HepG2 (cell line): ENCODE measurements around the gene MYLK3. TPM values are rescaled to one million over a fixed set of nuclear protein-coding genes. Genes with fewer than 3 reads are reported as not detected.
A peak's percentile ranks its signal among the peaks of the same experiment; 100 is the strongest.

ENCODE experiments used
- ATAC-seq: fragments of 200-7000 bp; cut with Tn5 transposase; 3 replicates; pipeline ENCODE4 v1.9.1; 2020; ENCODE audit warnings: mild to moderate bottlenecking, moderate library complexity
- BruUV-seq: library from RNA; stranded (reverse); fragments of 400-500 nt; replicated peaks from 2 replicates; lab custom pipeline; 2021; lab: Mats Ljungman, UMichigan
- CTCF ChIA-PET: fragments of 300-600 bp; formaldehyde crosslinking; extraction: SDS; loops from one replicate; lab custom pipeline; 2021; ENCODE audit warnings: low total read pairs, inconsistent platforms, low intra/inter-chr PET ratio; lab: Yijun Ruan, JAX
- POLR2A ChIA-PET: fragments of 350-600 bp; sonication (Branson Sonifier 250); formaldehyde crosslinking; loops from one replicate; lab custom pipeline; 2020; ENCODE audit warnings: antibody characterized with exemption, inconsistent platforms; lab: Yijun Ruan, JAX
- DNase-seq: peaks from one replicate; pipeline ENCODE4 v3.0.0-alpha.2; 2015; ENCODE audit warnings: low spot score
- FAIRE-seq: peaks from 3 replicates; lab custom pipeline; 2011; peaks lifted over from hg19 to GRCh38; lab: Jason Lieb, UNC
- H2AFZ ChIP-seq: one replicate; pipeline ENCODE4 v1.6.1; 2011; ENCODE audit warnings: low read length, inconsistent platforms
- H3K27ac ChIP-seq: fragments of 300-600 bp; 3 replicates; pipeline ENCODE4 v1.8.0; 2011; ENCODE audit warnings: mixed run types, mild to moderate bottlenecking, mixed read lengths, low read length, inconsistent platforms; ENCODE audit not compliant: insufficient read depth; ENCODE audit errors: extremely low read length
- H3K27me3 ChIP-seq, 2 experiments: fragments of 200-600 bp in 1 of 2; 2 replicates in 1 of 2; 3 replicates in 1 of 2; pipeline versions ENCODE4 v1.6.0 to v1.8.0; 2011; ENCODE audit warnings: low read length in 2 of 2, mild to moderate bottlenecking in 2 of 2, moderate library complexity in 2 of 2, inconsistent platforms in 1 of 2; ENCODE audit not compliant: insufficient read depth in 2 of 2, control insufficient read depth in 1 of 2
- H3K36me3 ChIP-seq, 2 experiments: fragments of 200-600 bp in 1 of 2; replicated peaks in 1 of 2; 2 replicates in 1 of 2; 3 replicates in 1 of 2; pipeline versions ENCODE4 v1.5.1 to v1.8.0; 2011; ENCODE audit warnings: low read length in 2 of 2, inconsistent platforms in 1 of 2; ENCODE audit not compliant: insufficient read depth in 2 of 2, control insufficient read depth in 1 of 2
- H3K4me1 ChIP-seq: 2 replicates; pipeline ENCODE4 v1.5.1; 2012; ENCODE audit warnings: low read length, inconsistent platforms; ENCODE audit not compliant: insufficient read depth
- H3K4me2 ChIP-seq: 2 replicates; pipeline ENCODE4 v1.6.0; 2011; ENCODE audit warnings: low read depth, low read length, inconsistent platforms
- H3K4me3 ChIP-seq, 3 experiments: fragments of 200-600 bp in 1 of 3; sonication (generic), shearing (Covaris generic) in 1 of 3; replicated peaks in 1 of 3; 2 replicates each; pipeline ENCODE4 v1.5.1; 2011 to 2016; ENCODE audit warnings: low read length in 3 of 3, inconsistent platforms in 2 of 3, low read depth in 2 of 3, mild to moderate bottlenecking in 2 of 3, control low read depth in 1 of 3, mixed read lengths in 1 of 3; ENCODE audit not compliant: insufficient read depth in 1 of 3
- H3K79me2 ChIP-seq: one replicate; pipeline ENCODE4 v1.6.1; 2011; ENCODE audit warnings: low read length, inconsistent platforms; ENCODE audit not compliant: insufficient read depth
- H3K9ac ChIP-seq: 2 replicates; pipeline ENCODE4 v1.6.0; 2011; ENCODE audit warnings: mild to moderate bottlenecking, low read depth, low read length, inconsistent platforms; ENCODE audit not compliant: insufficient read depth
- H3K9me3 ChIP-seq: 2 replicates; pipeline ENCODE4 v1.5.1; 2012; ENCODE audit warnings: mild to moderate bottlenecking, low read length
- H4K20me1 ChIP-seq: 2 replicates; pipeline ENCODE4 v1.6.0; 2011; ENCODE audit warnings: inconsistent platforms, mild to moderate bottlenecking, low read length, moderate library complexity; ENCODE audit not compliant: insufficient read depth
- ATF7 ChIP-seq, 2 experiments: fragments of 450-650 bp in 1 of 2; sonication (generic) in 1 of 2; formaldehyde crosslinking in 1 of 2; IDR thresholded peaks; 2 replicates each; pipeline versions ENCODE4 v1.4.0 to v1.6.1; 2016 to 2020; ENCODE audit warnings: antibody characterized with exemption in 1 of 2, mild to moderate bottlenecking in 1 of 2, missing genetic modification reagents in 1 of 2
- CREB1 ChIP-seq, 2 experiments: fragments of 450-650 bp in 1 of 2; IDR thresholded peaks; 2 replicates each; pipeline ENCODE4 v1.6.1; 2016 to 2017; ENCODE audit warnings: control low read depth in 1 of 2, mild to moderate bottlenecking in 1 of 2, missing compliant biosample characterization in 1 of 2, missing genetic modification characterization in 1 of 2
- DNMT3B ChIP-seq: conservative IDR thresholded peaks from 2 replicates; pipeline ENCODE4 v1.6.1; 2016; ENCODE audit warnings: missing biosample characterization, control low read depth
- EED ChIP-seq: sonication (generic); formaldehyde crosslinking; IDR thresholded peaks from 2 replicates; pipeline ENCODE4 v1.5.0; 2020; ENCODE audit warnings: mild to moderate bottlenecking, missing genetic modification reagents
- HNF1A ChIP-seq, 2 experiments: sonication (generic) in 1 of 2; formaldehyde crosslinking in 1 of 2; IDR thresholded peaks; 2 replicates each; pipeline versions ENCODE4 v1.4.0 to v1.6.1; 2016 to 2020; ENCODE audit warnings: borderline replicate concordance in 1 of 2, low read depth in 1 of 2, mild to moderate bottlenecking in 1 of 2, missing genetic modification reagents in 1 of 2
- NR2F1 ChIP-seq, 2 experiments: fragments of 450-650 bp in 1 of 2; formaldehyde crosslinking in 1 of 2; IDR thresholded peaks; 2 replicates each; pipeline versions ENCODE4 v1.5.0 to v1.6.1; 2016 to 2020; ENCODE audit warnings: mild to moderate bottlenecking in 1 of 2, missing compliant biosample characterization in 1 of 2, missing genetic modification reagents in 1 of 2, moderate library complexity in 1 of 2
- ONECUT2 ChIP-seq: sonication (generic); formaldehyde crosslinking; IDR thresholded peaks from 2 replicates; pipeline ENCODE4 v1.4.0; 2020; ENCODE audit warnings: missing genetic modification reagents
- PAX8 ChIP-seq: sonication (generic); formaldehyde crosslinking; IDR thresholded peaks from 2 replicates; pipeline ENCODE4 v1.8.0; 2022; ENCODE audit warnings: mild to moderate bottlenecking, missing genetic modification reagents, borderline replicate concordance
- POLR2A ChIP-seq, 2 experiments: IDR thresholded peaks; 2 replicates each; pipeline ENCODE4 v1.6.1; 2011; ENCODE audit warnings: low read depth in 2 of 2, low read length in 2 of 2, mild to moderate bottlenecking in 1 of 2, moderate library complexity in 1 of 2; ENCODE audit not compliant: insufficient read depth in 1 of 2
- RBAK ChIP-seq: sonication (generic); formaldehyde crosslinking; IDR thresholded peaks from 2 replicates; pipeline ENCODE4 v1.5.1; 2020; ENCODE audit warnings: mild to moderate bottlenecking, missing genetic modification reagents
- YEATS4 ChIP-seq: sonication (generic); formaldehyde crosslinking; IDR thresholded peaks from 2 replicates; pipeline ENCODE4 v1.4.0; 2020; ENCODE audit warnings: missing genetic modification reagents, borderline replicate concordance
- ZHX1 ChIP-seq: sonication (generic); formaldehyde crosslinking; IDR thresholded peaks from 2 replicates; pipeline ENCODE4 v1.8.1; 2022; ENCODE audit warnings: low read depth, mild to moderate bottlenecking, missing genetic modification reagents
- ZNF335 ChIP-seq: sonication (generic); formaldehyde crosslinking; IDR thresholded peaks from 2 replicates; pipeline ENCODE4 v1.4.0; 2020; ENCODE audit warnings: missing genetic modification reagents
- ZNF546 ChIP-seq: sonication (generic); formaldehyde crosslinking; conservative IDR thresholded peaks from 2 replicates; pipeline ENCODE4 v1.8.1; 2023; ENCODE audit warnings: mild to moderate bottlenecking, missing genetic modification reagents
- ZNF580 ChIP-seq: IDR thresholded peaks from 2 replicates; pipeline ENCODE4 v1.6.1; 2016; ENCODE audit warnings: low read depth, borderline replicate concordance
- WGBS: methylation state at CpG from one replicate; pipeline ENCODE4 v1.1.6; 2017; ENCODE audit warnings: low lambda C conversion rate; 5-methylcytosine and 5-hydroxymethylcytosine counted together
- in situ Hi-C: cut with HindIII; loops from 2 replicates; pipeline ENCODE4 v1.10.0; 2017; ENCODE audit warnings: low pct_unique_long_range_greater_than_20kb; ENCODE audit not compliant: extremely low pct_ligation_motif_present
- intact Hi-C: fragments of 100-400 bp; cut with micrococcal nuclease; formaldehyde crosslinking; loops from one replicate; pipeline ENCODE4 v1.10.0; 2022; ENCODE audit not compliant: unreplicated experiment
- polyA plus RNA-seq, 8 experiments: library from polyadenylated mRNA; depleted of rRNA in 3 of 8; stranded (reverse) in 7 of 8; unstranded in 1 of 8; fragments of >200 nt; fragmentation: Illumina TruSeq in 4 of 8; extraction: Trizol in 4 of 8; gene quantifications; 2 replicates each; pipeline versions ENCODE4 v1.2.1 to v1.2.3, GENCODE V29; 2011 to 2016; ENCODE audit warnings: low read depth in 4 of 8, missing spikeins in 1 of 8, mixed read lengths in 1 of 8; ENCODE audit not compliant: insufficient read depth in 1 of 8
- total RNA-seq, 5 experiments: library from RNA; depleted of rRNA; stranded (reverse); fragments of >200 nt; fragmentation: Illumina TruSeq; extraction: Trizol; gene quantifications; 2 replicates each; pipeline ENCODE4 v1.2.3, GENCODE V29; 2016; ENCODE audit warnings: low read depth in 1 of 5

Gene MYLK3
- total and polyA plus RNA-seq, 2 of the 13 experiments (the other 11 are each of a cell fraction or from before 2014, with no cell fraction given) = 0.04 to 0.18 TPM

GRCh38 chr16:46714797-46715591 lies 33.1 kb downstream of the MYLK3 start:
- Histone ChIP-seq H3K36me3 (no peaks in the 10 kb centered on the region), H3K4me3 (no peak overlapping the region), H3K9me3 (no peaks in the 10 kb centered on the region), H4K20me1 (no peaks in the 10 kb centered on the region), H3K4me1 (peaks cover 8% of the 10 kb centered on the region; the same call in 1 of the 2 replicates), H3K4me2 (no peak overlapping the region), H2AFZ (no peak overlapping the region), H3K9ac (no peak overlapping the region), H3K79me2 (no peaks in the 10 kb centered on the region), H3K27ac (no peak overlapping the region), H3K27me3 (peaks cover 0 to 4% of the 10 kb centered on the region in 2 experiments; a peak in 1 of 5 replicates)
- intact Hi-C loops = no loop called here
- in situ Hi-C loops = no loop called here
- no peak for ATAC-seq
- ChIA-PET CTCF (no interaction called here), POLR2A (no interaction called here)
- 50% methylated on average over 7 of the region's 7 CpGs for WGBS
- FAIRE-seq = no peak
- no TSS peak for BruUV-seq
- DNase-seq = no peak
- TF ChIP-seq HNF1A (IDR thresholded peaks at IDR 0.05; ENCODE audit: low read depth) = no peak
- TF ChIP-seq HNF1A (CRISPR knock-in tag; IDR thresholded peaks at IDR 0.05; ENCODE audit: borderline replicate concordance) = no peak
- TF ChIP-seq ONECUT2 = no peak
- no peak for TF ChIP-seq PAX8 (CRISPR knock-in tag)
- TF ChIP-seq ZNF546 (CRISPR knock-in tag) = no peak
- TF ChIP-seq ZNF335 (CRISPR knock-in tag) = no peak
- TF ChIP-seq DNMT3B (CRISPR knock-in tag) = no peak
- TF ChIP-seq YEATS4 (CRISPR knock-in tag) = no peak
- TF ChIP-seq ZHX1 (CRISPR knock-in tag) = no peak
- peak; percentile 93 for TF ChIP-seq CREB1 (IDR thresholded peaks at IDR 0.05)
- TF ChIP-seq CREB1 (CRISPR knock-in tag; IDR thresholded peaks at IDR 0.05) = no peak
- no peak for TF ChIP-seq ZNF580 (CRISPR knock-in tag)
- no peak for TF ChIP-seq NR2F1 (CRISPR knock-in tag; IDR thresholded peaks at IDR 0.05)
- TF ChIP-seq ATF7 (IDR thresholded peaks at IDR 0.05) = peak; percentile 92
- no peak for TF ChIP-seq ATF7 (CRISPR knock-in tag; IDR thresholded peaks at IDR 0.05)
- TF ChIP-seq EED (CRISPR knock-in tag) = no peak
- no peak for TF ChIP-seq POLR2A (IDR thresholded peaks at IDR 0.05; ENCODE audit: insufficient read depth in 1 of 2, low read depth in 2 of 2, low read length in 2 of 2)
- peak; percentile 65 for TF ChIP-seq RBAK
